ENCODE data around the gene TLE6.
"Not testable (repeated sequence)": the region's sequence is repeated elsewhere in the genome, so short reads cannot be mapped to it uniquely, and the experiment has no call there.

Gene TLE6

GRCh38 chr19:3031607-3031867, 54.2 kb downstream of the TLE6 start:
- no peak for FAIRE-seq

DNA sequence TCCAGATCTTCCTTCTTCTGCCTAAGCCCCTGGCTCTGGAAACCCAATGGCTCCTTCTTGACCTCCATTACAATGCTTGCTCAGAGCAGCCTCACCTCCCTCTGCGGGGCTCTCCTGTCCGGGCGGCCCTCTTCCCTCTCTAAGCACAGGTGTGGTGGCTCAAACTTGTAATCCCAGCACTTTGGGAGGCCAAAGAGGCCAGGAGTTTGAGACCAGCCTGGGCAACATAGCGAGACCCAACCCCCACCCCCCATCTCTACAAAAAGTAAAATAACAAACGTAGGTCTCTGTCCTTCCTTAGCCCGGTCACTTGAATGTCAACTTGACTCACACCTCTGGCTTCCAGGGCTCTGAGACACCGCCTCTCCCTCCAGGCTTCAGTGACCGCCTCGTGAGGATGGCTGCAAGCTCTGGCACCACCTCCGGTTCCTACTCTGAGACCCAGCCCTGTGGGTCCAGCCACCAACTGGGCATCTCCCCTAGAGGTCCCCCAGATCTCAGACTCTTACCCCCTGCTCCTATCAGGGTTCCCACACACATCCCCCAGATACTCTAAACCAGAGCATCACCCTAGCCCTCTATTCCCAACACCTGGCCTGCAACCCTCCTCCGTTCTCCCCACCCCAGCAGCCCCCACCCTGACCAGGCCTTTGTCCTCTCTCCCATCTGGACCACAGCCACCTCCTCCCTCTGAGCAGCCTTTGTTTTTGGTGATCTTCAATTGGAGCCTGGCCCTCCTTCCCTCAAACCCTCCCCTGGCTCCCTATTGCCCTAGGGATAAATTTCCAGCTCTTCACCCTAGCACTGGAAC, 56.4 kb downstream of the TLE6 start:
- no peak for FAIRE-seq

DNA sequence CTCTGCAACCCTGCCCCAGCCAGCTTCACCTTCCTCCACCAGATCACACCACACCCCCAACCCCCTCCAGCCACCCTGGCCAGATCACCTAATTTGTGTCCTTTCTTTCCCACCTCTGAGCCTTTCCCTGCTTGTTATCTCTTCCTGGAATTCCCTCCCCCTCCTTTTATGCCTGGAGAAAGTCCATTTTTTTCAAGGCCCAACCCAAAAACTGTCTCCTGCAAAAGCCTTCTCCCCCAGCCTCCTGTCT, 57.0 kb downstream of the TLE6 start:
- FAIRE-seq: no peak

- FAIRE-seq: no peak
Observed at GRCh38 chr19:3034656-3035541, 57.5 kb downstream of the TLE6 start.

DNA sequence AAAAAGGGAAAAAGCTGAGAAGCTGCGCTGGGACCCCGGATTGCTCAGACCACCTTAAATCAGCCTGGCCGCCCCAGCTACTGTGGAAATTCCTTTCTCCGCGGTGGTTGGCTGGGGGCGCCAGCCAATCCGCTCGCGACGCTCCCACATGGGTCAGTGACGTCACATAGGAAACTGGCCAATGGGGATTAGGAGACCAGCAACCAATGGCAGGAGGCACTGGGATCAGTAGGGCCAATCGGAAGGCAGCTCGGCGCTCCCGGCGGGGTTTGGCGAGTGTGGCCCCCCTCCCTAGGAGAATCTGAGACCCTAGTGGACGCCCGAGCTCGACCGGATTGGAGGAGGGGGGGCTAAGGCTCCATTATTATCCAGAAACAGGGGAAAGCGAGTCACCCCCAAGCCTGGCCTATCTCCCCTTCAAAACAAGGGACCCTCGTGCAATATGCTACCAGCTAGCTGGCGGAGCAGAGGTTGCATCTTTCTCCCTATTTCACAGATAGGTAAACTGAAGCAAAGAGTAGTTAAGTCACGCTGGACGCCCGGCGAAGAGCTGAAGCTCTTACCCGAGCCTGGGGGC, 58.3 kb downstream of the TLE6 start:
- FAIRE-seq: peak; percentile 95

GRCh38 chr19:3036119-3036976, 59.0 kb downstream of the TLE6 start:
- FAIRE-seq: no peak

DNA sequence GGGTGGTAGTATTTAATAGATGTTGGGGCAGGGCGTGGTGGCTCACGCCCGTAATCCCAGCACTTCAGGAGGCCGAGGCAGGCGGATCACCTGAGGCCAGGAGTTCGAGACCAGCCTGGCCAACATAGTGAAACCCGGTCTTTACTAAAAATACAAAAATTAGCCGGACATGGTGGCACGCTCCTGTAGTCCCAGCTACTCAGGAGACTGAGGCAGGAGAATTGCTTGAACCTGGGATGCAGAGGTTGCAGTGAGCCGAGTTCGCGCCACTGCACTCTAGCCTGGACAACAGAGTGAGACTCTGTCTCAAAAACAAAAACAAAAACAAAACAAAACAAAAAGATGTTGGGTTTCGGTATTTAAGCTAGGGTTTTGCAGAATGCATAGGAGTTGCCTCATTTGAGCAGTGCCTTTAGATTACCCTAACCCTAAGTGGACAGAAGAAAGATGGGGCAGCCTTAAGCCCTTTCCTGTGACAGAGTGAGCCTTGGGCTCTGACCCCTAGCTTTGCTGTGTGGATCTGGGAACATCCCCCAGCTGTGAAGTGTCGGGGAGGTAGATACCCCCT, 59.7 kb downstream of the TLE6 start:
- not testable (repeated sequence) for FAIRE-seq

GRCh38 chr19:3038214-3038613, 60.9 kb downstream of the TLE6 start:
- no peak for FAIRE-seq

DNA sequence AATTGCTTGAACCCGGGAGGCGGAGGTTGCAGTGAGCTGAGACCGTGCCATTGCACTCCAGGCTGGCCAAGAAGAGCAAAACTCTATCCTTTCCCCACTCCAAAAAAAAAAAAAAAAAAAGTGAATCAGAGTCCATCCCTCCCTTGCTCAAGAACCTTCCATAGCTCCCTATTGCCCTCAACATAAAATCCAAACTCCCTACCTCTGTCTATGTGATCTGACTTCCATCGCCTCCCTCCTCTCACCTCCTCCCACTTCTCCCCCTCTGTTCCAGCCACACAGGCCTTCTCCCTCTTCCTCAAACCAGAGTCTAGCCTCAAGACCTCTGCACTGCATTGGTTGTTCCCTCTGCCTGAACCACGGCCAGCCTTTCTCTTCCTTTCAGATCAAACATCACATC, 61.8 kb downstream of the TLE6 start:
- no peak for FAIRE-seq

GRCh38 chr19:3039641-3040077, 62.3 kb downstream of the TLE6 start:
- FAIRE-seq: no peak

DNA sequence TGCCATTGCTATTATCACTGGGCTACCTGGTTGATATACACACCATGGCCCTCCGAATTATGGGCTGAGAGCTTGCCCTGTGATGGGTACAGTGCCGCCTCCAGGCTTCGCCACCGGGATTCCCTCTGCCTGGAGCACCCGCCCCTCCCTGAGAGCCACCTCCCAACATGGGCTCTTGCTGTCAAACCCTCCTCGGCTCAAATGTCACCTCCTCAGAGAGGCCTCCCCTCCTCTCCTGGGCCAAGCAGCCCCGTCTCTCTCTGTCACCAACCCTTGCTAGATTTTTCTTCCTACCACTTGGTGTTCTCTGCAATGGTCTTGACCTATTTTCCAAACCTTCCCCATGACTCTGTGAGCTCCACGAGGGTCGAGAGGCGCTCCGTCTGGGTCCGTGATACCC, 64.0 kb downstream of the TLE6 start:
- no peak for FAIRE-seq

DNA sequence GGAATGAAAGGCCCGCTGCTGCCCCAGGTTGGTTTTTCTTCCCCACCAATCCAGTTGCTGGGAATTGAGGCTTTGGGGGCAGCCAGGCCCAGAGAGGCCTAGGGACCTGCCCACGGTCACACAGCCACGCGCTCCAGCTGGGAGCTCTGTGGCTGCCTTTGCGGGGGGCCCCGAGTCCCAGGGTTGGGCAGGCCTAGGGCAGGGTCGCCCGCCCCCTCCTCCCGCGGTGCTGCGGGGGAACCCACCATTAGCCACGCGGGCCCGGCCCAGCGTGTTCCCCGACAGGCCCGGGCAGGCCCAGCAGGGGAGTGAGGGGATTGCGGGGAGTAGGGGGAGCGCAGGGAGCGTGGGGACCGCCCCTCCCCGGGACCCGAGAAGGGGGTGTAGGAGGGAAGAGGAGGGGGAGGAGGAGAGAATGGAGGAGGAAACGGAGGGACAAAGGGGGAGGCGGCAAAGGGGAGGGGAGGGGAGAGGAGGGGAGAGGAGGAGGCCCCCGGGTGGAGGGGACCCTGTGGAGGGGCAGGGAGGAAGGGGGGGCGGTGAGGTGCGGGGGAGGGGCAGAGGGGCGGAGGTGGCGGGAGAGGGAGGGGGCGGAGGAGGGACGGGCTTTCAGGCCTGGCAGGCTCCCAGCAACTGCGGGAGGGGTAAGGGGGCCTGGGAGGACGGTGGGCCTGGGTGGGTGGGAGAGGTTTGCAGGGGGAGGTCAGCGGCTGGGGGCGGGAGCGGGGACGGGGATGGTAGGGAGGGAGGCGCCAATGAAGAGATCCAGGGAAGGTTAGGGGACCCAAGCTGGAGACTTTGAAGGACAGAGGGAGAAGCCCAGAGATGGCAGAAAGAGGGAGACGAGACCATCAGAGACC, 64.6 kb downstream of the TLE6 start:
- no peak for FAIRE-seq

GRCh38 chr19:3042621-3043267, 65.4 kb downstream of the TLE6 start:
- FAIRE-seq: no peak
